ENCODE data around the gene TMBIM1.

GRCh38 chr2:218233543-218233942 lies 58.8 kb downstream of the TMBIM1 start:
- TF ChIP-seq TCFL5 (CRISPR knock-in tag; conservative IDR thresholded peaks at IDR 0.05) (no peak), CEBPG (CRISPR knock-in tag; IDR thresholded peaks at IDR 0.05) (no peak), CEBPG (tag; conservative IDR thresholded peaks at IDR 0.05 in 1 of 2, IDR thresholded peaks at IDR 0.05 in 1 of 2) (no peak), REST (IDR thresholded peaks at IDR 0.05; ENCODE audit: borderline replicate concordance) (no peak), REST (CRISPR knock-in tag; IDR thresholded peaks at IDR 0.05; ENCODE audit: low read depth) (no peak), ELF4 (CRISPR knock-in tag; IDR thresholded peaks at IDR 0.05) (no peak), POLR2A (conservative IDR thresholded peaks at IDR 0.05) (no peak), RFX5 (IDR thresholded peaks at IDR 0.05; ENCODE audit: low read depth, low read length) (no peak), GABPA (tag; conservative IDR thresholded peaks at IDR 0.05; ENCODE audit: low read depth) (no peak)
- TF ChIP-seq, protein P1, sequence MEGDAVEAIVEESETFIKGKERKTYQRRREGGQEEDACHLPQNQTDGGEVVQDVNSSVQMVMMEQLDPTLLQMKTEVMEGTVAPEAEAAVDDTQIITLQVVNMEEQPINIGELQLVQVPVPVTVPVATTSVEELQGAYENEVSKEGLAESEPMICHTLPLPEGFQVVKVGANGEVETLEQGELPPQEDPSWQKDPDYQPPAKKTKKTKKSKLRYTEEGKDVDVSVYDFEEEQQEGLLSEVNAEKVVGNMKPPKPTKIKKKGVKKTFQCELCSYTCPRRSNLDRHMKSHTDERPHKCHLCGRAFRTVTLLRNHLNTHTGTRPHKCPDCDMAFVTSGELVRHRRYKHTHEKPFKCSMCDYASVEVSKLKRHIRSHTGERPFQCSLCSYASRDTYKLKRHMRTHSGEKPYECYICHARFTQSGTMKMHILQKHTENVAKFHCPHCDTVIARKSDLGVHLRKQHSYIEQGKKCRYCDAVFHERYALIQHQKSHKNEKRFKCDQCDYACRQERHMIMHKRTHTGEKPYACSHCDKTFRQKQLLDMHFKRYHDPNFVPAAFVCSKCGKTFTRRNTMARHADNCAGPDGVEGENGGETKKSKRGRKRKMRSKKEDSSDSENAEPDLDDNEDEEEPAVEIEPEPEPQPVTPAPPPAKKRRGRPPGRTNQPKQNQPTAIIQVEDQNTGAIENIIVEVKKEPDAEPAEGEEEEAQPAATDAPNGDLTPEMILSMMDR (IDR thresholded peaks at IDR 0.05 in 2 of 3, conservative IDR thresholded peaks at IDR 0.05 in 1 of 3; ENCODE audit: insufficient read depth in 2 of 3, low read depth in 1 of 3, low read length in 3 of 3), result no peak
- TF ChIP-seq, protein P2, sequence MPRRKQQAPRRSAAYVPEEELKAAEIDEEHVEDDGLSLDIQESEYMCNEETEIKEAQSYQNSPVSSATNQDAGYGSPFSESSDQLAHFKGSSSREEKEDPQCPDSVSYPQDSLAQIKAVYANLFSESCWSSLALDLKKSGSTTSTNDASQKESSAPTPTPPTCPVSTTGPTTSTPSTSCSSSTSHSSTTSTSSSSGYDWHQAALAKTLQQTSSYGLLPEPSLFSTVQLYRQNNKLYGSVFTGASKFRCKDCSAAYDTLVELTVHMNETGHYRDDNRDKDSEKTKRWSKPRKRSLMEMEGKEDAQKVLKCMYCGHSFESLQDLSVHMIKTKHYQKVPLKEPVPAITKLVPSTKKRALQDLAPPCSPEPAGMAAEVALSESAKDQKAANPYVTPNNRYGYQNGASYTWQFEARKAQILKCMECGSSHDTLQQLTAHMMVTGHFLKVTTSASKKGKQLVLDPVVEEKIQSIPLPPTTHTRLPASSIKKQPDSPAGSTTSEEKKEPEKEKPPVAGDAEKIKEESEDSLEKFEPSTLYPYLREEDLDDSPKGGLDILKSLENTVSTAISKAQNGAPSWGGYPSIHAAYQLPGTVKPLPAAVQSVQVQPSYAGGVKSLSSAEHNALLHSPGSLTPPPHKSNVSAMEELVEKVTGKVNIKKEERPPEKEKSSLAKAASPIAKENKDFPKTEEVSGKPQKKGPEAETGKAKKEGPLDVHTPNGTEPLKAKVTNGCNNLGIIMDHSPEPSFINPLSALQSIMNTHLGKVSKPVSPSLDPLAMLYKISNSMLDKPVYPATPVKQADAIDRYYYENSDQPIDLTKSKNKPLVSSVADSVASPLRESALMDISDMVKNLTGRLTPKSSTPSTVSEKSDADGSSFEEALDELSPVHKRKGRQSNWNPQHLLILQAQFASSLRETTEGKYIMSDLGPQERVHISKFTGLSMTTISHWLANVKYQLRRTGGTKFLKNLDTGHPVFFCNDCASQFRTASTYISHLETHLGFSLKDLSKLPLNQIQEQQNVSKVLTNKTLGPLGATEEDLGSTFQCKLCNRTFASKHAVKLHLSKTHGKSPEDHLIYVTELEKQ (CRISPR knock-in tag; IDR thresholded peaks at IDR 0.05), result no peak
